Midbrain (tissue), 1 donor: ENCODE data around the gene CHEK1.
"Not testable (repeated sequence)": the region's sequence is repeated elsewhere in the genome, so short reads cannot be mapped to it uniquely, and the experiment has no call there.

Experiments
- DNase-seq: peaks from one replicate; lab custom pipeline; 2025; lab: John Stamatoyannopoulos, UW

CHEK1 gene

DNA sequence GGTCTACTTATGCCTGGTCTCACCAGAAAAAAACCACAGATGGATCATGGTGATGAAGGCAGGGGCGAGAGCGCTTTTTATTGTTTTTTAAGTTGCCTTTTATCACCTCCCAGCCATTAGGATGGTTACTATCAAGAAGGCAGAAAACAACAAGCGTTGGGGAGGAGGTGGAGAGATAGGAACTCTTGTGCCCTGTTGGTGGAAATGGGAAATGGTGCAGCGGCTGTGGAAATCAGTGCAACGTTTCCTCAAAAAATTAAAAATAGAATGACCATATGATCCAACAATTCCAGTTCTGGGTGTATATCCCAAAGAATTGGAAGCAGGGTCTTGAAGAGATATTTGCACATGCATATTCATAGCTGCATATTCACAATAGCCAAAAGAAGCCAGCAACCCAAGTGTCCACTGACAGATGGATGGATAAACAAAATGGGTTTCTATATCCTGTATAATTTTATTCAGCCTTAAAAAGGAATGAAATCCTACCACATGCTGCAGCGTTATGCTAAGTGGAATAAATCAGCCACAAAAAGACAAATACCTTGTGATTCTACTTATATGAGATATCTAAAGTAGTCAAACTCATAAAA, 76.2 kb downstream of the CHEK1 start:
- DNase-seq, result no peak

DNA sequence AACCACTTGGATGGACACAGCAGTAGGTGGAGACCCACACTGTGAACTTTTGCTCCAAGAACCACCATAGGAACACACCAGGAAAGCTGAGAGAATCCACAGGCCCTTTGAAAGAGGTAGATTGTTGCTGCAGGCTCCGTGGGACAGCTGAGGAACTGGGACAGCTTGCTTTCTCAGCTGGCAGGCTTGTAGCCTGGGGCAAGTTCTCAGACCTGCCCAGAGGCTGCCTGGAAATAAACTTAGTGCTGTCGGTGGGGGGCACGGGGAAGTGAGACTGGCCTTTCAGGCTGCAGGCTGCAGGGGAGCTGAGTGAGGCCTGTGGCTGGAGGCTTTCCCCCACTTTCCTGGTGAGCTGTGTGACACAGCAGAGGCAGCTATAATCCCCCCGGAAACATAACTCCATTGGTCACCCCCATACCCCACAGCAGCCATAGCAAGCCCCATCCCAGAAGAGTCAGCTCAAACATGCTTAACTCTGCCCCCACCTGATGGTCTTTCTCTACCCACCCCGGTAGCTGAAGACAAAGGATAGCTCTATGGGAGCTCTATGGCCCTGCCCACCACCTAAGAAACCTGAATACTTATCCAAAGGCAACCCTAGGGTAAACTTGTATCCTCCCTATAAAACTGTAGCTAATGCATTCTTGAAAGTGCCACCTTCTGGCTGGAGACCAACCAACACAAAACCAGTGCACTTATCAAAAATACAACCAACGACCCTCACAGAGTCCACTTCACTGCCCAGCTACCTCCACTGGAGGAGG, 77.1 kb downstream of the CHEK1 start:
- no peak for DNase-seq

DNA sequence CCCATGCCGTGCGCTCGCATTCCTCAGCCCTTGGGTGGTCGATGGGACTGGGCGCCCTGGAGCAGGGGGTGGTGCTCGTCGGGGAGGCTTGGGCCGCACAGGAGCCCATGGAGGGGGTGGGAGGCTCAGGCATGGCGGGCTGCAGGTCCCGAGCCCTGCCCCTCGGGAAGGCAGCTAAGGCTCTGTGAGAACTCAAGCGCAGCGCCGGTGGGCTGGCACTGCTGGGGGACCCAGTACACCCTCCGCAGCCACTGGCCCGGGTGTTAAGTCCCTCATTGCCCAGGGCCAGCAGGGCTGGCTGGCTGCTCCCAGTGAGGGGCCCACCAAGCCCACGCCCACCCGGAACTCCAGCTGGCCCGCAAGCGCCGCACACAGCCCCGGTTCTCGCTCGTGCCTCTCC, 79.7 kb downstream of the CHEK1 start:
- DNase-seq, result not testable (repeated sequence)

DNA sequence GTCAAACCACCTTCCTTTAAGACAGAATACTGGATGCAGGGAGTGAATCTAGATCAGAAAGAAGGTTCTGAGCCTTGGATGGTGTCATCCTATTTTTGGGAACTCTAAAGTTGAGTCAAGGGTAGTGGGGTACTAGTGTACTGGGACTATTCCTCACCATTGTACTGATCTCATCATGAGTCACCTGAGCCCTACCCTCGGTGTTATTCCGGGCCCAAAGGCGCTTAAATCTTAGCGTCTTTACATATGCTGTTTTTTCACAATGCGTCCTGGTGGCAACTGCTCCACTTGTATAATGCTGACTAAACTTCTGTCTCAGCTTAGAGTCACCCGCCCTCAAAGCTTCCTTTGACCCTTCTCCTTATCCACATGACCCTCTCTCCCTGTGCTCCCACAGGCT, 95.8 kb downstream of the CHEK1 start:
- DNase-seq, result no peak

DNA sequence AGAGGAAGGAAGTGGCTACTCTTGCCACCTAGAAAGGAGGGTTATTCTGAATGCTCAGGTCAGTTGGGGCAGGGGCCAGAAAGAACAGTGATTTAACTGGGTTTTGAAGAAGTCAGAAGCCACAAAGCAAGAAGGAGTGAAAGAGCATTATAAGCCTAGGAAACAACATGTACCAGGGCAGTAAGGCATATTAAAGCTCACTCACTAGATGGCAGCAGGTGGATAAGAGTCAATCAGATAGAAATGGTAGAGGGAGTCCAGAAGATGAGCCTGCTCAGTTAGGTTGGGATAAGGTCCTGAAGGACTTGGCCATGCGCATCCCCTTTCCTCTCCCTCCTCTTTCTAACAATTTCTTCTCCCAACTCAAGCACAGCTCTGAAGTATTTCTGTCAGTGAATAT, 99.2 kb downstream of the CHEK1 start:
- no peak for DNase-seq
